Esophagus muscularis mucosa (tissue), 3 donors: ENCODE data around the gene LMNA.

ENCODE experiments used
- EP300 ChIP-seq: sonication (generic); formaldehyde crosslinking; IDR thresholded peaks from one replicate; pipeline ENCODE4 v1.6.1; 2017; ENCODE audit warnings: antibody characterized with exemption
- TF ChIP-seq, protein P1 (sequence below), 3 experiments: fragments of 200-600 bp in 2 of 3; fragments of 450-650 bp in 1 of 3; sonication (generic) in 2 of 3; IDR thresholded peaks; one replicate each; pipeline ENCODE4 v1.5.1; 2017 to 2019; ENCODE audit warnings: antibody characterized with exemption in 3 of 3, mild to moderate bottlenecking in 2 of 3, moderate library complexity in 1 of 3

DNA sequence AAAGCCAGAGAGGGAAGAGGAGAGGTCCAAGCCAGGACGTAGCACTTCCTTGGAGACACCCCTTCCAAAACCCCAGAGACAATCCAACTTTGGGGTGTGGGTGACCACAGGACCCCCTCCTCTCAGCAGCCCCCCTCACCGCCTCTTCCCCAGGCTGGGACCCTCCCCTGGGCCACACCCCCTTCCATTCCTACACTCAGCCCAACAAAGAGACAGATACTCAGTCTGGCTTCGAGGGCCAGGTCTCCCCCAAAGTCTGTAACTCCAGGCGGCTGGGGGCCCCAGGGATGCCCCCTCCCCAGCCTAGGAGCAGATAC is 33.7 kb upstream of the LMNA start:
- TF ChIP-seq, protein P1, sequence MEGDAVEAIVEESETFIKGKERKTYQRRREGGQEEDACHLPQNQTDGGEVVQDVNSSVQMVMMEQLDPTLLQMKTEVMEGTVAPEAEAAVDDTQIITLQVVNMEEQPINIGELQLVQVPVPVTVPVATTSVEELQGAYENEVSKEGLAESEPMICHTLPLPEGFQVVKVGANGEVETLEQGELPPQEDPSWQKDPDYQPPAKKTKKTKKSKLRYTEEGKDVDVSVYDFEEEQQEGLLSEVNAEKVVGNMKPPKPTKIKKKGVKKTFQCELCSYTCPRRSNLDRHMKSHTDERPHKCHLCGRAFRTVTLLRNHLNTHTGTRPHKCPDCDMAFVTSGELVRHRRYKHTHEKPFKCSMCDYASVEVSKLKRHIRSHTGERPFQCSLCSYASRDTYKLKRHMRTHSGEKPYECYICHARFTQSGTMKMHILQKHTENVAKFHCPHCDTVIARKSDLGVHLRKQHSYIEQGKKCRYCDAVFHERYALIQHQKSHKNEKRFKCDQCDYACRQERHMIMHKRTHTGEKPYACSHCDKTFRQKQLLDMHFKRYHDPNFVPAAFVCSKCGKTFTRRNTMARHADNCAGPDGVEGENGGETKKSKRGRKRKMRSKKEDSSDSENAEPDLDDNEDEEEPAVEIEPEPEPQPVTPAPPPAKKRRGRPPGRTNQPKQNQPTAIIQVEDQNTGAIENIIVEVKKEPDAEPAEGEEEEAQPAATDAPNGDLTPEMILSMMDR (IDR thresholded peaks at IDR 0.05) = no peak
- no peak for TF ChIP-seq EP300
